K562 (cell line): ENCODE measurements around the gene GNPTAB. TPM values are rescaled to one million over a fixed set of nuclear protein-coding genes. Genes with fewer than 3 reads are reported as not detected.

ENCODE experiments used
- ATAC-seq: fragments of 200-7000 bp; cut with Tn5 transposase; 3 replicates; pipeline ENCODE4 v1.9.1; 2020; ENCODE audit warnings: moderate library complexity
- BruUV-seq: library from RNA; stranded (reverse); fragments of 400-500 nt; replicated peaks from 2 replicates; lab custom pipeline; 2021; lab: Mats Ljungman, UMichigan
- CTCF ChIA-PET: fragments of 300-600 bp; formaldehyde crosslinking; extraction: SDS; loops from one replicate; lab custom pipeline; 2021; ENCODE audit warnings: low intra/inter-chr PET ratio; lab: Yijun Ruan, JAX
- POLR2A ChIA-PET: fragments of 300-600, 350-650 bp; sonication (Branson Sonifier 250); formaldehyde crosslinking; extraction: SDS; loops from one replicate; lab custom pipeline; 2021; ENCODE audit warnings: antibody characterized with exemption, inconsistent platforms; lab: Yijun Ruan, JAX
- DNase-seq, 4 experiments: peaks; one replicate each; pipeline versions ENCODE4 v3.0.0 to v3.0.0-alpha.2; 2011 to 2018; ENCODE audit warnings: low spot score in 3 of 4, mixed read lengths in 3 of 4; ENCODE audit errors: extremely low read depth in 1 of 4
- FAIRE-seq: peaks from 2 replicates; lab custom pipeline; 2011; peaks lifted over from hg19 to GRCh38; lab: Jason Lieb, UNC
- H2AFZ ChIP-seq: 2 replicates; pipeline ENCODE4 v1.6.0; 2011; ENCODE audit warnings: low read depth, low read length, control low read depth, inconsistent platforms
- H3K27ac ChIP-seq: fragments of 200-600 bp; 3 replicates; pipeline ENCODE4 v1.8.0; 2011; ENCODE audit warnings: low read depth, mild to moderate bottlenecking, control low read depth, inconsistent platforms, low read length, moderate library complexity, mixed read lengths; ENCODE audit errors: extremely low read depth
- H3K27me3 ChIP-seq, 2 experiments: fragments of 300-600 bp in 1 of 2; 2 replicates in 1 of 2; 3 replicates in 1 of 2; pipeline versions ENCODE4 v1.6.0 to v1.8.0; 2011; ENCODE audit warnings: inconsistent platforms in 2 of 2, low read length in 2 of 2, mild to moderate bottlenecking in 1 of 2, mixed read lengths in 1 of 2, moderate library complexity in 1 of 2; ENCODE audit not compliant: control insufficient read depth in 2 of 2, insufficient read depth in 2 of 2
- H3K36me3 ChIP-seq: fragments of 300-600 bp; 3 replicates; pipeline ENCODE4 v1.8.0; 2011; ENCODE audit warnings: mild to moderate bottlenecking, low read length, inconsistent platforms; ENCODE audit not compliant: control insufficient read depth, insufficient read depth
- H3K4me1 ChIP-seq, 2 experiments: fragments of 200-600 bp in 1 of 2; replicated peaks in 1 of 2; 2 replicates in 1 of 2; 3 replicates in 1 of 2; pipeline versions ENCODE4 v1.5.1 to v1.8.0; 2011; ENCODE audit warnings: inconsistent platforms in 2 of 2, low read length in 2 of 2, mild to moderate bottlenecking in 1 of 2, mixed read lengths in 1 of 2, moderate library complexity in 1 of 2; ENCODE audit not compliant: control insufficient read depth in 2 of 2, insufficient read depth in 2 of 2
- H3K4me2 ChIP-seq: 2 replicates; pipeline ENCODE4 v1.6.1; 2011; ENCODE audit warnings: low read length, control low read depth, inconsistent platforms, mixed read lengths; ENCODE audit not compliant: insufficient read depth
- H3K4me3 ChIP-seq: fragments of 200-600 bp; sonication (generic), shearing (Covaris generic); 2 replicates; pipeline ENCODE4 v1.5.1; 2016; ENCODE audit warnings: control low read depth, inconsistent platforms
- H3K79me2 ChIP-seq: fragments of 200-600 bp; 3 replicates; pipeline ENCODE4 v1.8.0; 2011; ENCODE audit warnings: low read length, inconsistent platforms; ENCODE audit not compliant: control insufficient read depth, insufficient read depth
- H3K9ac ChIP-seq, 2 experiments: 2 replicates each; pipeline versions ENCODE4 v1.6.0 to v1.6.1; 2011; ENCODE audit warnings: low read depth in 2 of 2, low read length in 2 of 2, control low read depth in 1 of 2, inconsistent platforms in 1 of 2, mild to moderate bottlenecking in 1 of 2, mixed read lengths in 1 of 2; ENCODE audit not compliant: insufficient read depth in 1 of 2
- H3K9me1 ChIP-seq: one replicate; pipeline ENCODE4 v1.6.0; 2011; ENCODE audit warnings: inconsistent platforms, mild to moderate bottlenecking, low read length, moderate library complexity; ENCODE audit not compliant: control insufficient read depth, insufficient read depth
- H3K9me3 ChIP-seq: replicated peaks from 2 replicates; pipeline ENCODE4 v1.5.1; 2011; ENCODE audit warnings: low read depth, low read length, inconsistent platforms; ENCODE audit not compliant: control insufficient read depth, insufficient read depth
- H4K20me1 ChIP-seq: replicated peaks from 2 replicates; pipeline ENCODE4 v1.6.1; 2011; ENCODE audit warnings: low read length, inconsistent platforms, mixed read lengths; ENCODE audit not compliant: control insufficient read depth, insufficient read depth
- BHLHE40 ChIP-seq: IDR thresholded peaks from 2 replicates; pipeline ENCODE4 v1.6.1; 2011; ENCODE audit warnings: low read length, improper control_type of control experiment
- EGR1 ChIP-seq: fragments of 450-650 bp; conservative IDR thresholded peaks from 2 replicates; pipeline ENCODE4 v1.6.1; 2017; ENCODE audit warnings: mild to moderate bottlenecking
- HDAC8 ChIP-seq: fragments of 450-650 bp; IDR thresholded peaks from 2 replicates; pipeline ENCODE4 v1.6.1; 2016; ENCODE audit warnings: mild to moderate bottlenecking, missing genetic modification characterization, moderate library complexity, missing compliant biosample characterization
- KAT7 ChIP-seq: sonication (generic); formaldehyde crosslinking; IDR thresholded peaks from 2 replicates; pipeline ENCODE4 v1.8.0; 2022; ENCODE audit warnings: missing genetic modification reagents, mild to moderate bottlenecking, borderline replicate concordance
- KDM2B ChIP-seq: fragments of 250-450 bp; sonication (Bioruptor Pico); IDR thresholded peaks from 2 replicates; pipeline ENCODE4 v1.8.0; 2021; ENCODE audit warnings: mild to moderate bottlenecking, moderate library complexity
- POLR2AphosphoS5 ChIP-seq: IDR thresholded peaks from 2 replicates; pipeline ENCODE4 v1.6.1; 2011; ENCODE audit warnings: mild to moderate bottlenecking, low read depth, low read length, moderate library complexity; ENCODE audit not compliant: control insufficient read depth, insufficient read depth
- SP2 ChIP-seq: IDR thresholded peaks from 2 replicates; pipeline ENCODE4 v1.6.1; 2011; ENCODE audit warnings: mild to moderate bottlenecking, low read depth, low read length, moderate library complexity; ENCODE audit not compliant: poor library complexity, severe bottlenecking; ENCODE audit errors: extremely low read depth
- YY1 ChIP-seq, 3 experiments: IDR thresholded peaks; 2 replicates each; pipeline ENCODE4 v1.6.1; 2011; ENCODE audit warnings: low read length in 2 of 3, mild to moderate bottlenecking in 2 of 3, moderate library complexity in 2 of 3, borderline replicate concordance in 1 of 3, control low read depth in 1 of 3, low read depth in 1 of 3; ENCODE audit not compliant: insufficient read depth in 3 of 3, insufficient replicate concordance in 2 of 3, control insufficient read depth in 1 of 3, insufficient read length in 1 of 3; ENCODE audit errors: extremely low read depth in 1 of 3
- ZNF311 ChIP-seq: fragments of 250-450 bp; sonication (Bioruptor Pico); IDR thresholded peaks from 2 replicates; pipeline ENCODE4 v1.4.0; 2020; ENCODE audit warnings: mild to moderate bottlenecking, moderate library complexity
- ZNF766 ChIP-seq: fragments of 200-800 bp; sonication (Bioruptor generic); conservative IDR thresholded peaks from 2 replicates; pipeline ENCODE4 v1.6.1; 2016; ENCODE audit warnings: missing genetic modification characterization, missing compliant biosample characterization
- WGBS: fragments of 100-300 bp; shearing (Covaris generic); methylation state at CpG from one replicate; pipeline ENCODE4 v1.1.6; 2016; ENCODE audit warnings: low coverage, mixed read lengths; ENCODE audit not compliant: insufficient coverage; ENCODE audit errors: missing lambda C conversion rate; 5-methylcytosine and 5-hydroxymethylcytosine counted together
- in situ Hi-C: fragments of 300-500 bp; cut with MboI; formaldehyde crosslinking; loops from 4 replicates; pipeline ENCODE4 v1.15.0; 2018; ENCODE audit warnings: inconsistent platforms, mixed read lengths
- intact Hi-C: fragments of 100-400 bp; cut with micrococcal nuclease; formaldehyde crosslinking; loops from 2 replicates; pipeline ENCODE4 v1.14.2; 2022
- polyA plus RNA-seq, 8 experiments: library from polyadenylated mRNA; depleted of rRNA in 4 of 8; stranded (reverse) in 5 of 8; unstranded in 3 of 8; fragments of >200 nt; fragmentation: Nextera tagmentation in 2 of 8; fragmentation: Illumina TruSeq in 1 of 8; extraction: Ambion mirVana in 2 of 8; extraction: Trizol in 1 of 8; gene quantifications; 2 replicates each; pipeline versions ENCODE4 v1.2.1 to v1.2.3, GENCODE V29; 2011 to 2014; ENCODE audit warnings: inconsistent platforms in 1 of 8, missing spikeins in 1 of 8
- total RNA-seq, 7 experiments: library from RNA; depleted of rRNA in 6 of 7; stranded (reverse); fragments of >200 nt in 6 of 7; fragmentation: Illumina TruSeq in 2 of 7; extraction: Trizol in 2 of 7; gene quantifications; 2 replicates each; pipeline versions ENCODE4 v1.2.1 to v1.2.3, GENCODE V29; 2011 to 2021; ENCODE audit warnings: low replicate concordance in 1 of 7
- TF ChIP-seq, protein P1 (sequence below): fragments of 250-450 bp; sonication (Bioruptor Pico); IDR thresholded peaks from 2 replicates; pipeline ENCODE4 v1.5.0; 2021; ENCODE audit warnings: mild to moderate bottlenecking, borderline replicate concordance
- TF ChIP-seq, protein P2 (sequence below): fragments of 200-800 bp; sonication (Bioruptor generic); IDR thresholded peaks from 2 replicates; pipeline ENCODE4 v1.6.1; 2017; ENCODE audit warnings: missing genetic modification characterization, missing compliant biosample characterization
- TF ChIP-seq, protein P3 (sequence below): fragments of 450-650 bp; IDR thresholded peaks from 2 replicates; pipeline ENCODE4 v1.6.1; 2017; ENCODE audit warnings: antibody characterized with exemption, mild to moderate bottlenecking

Gene GNPTAB
- total and polyA plus RNA-seq, 9 of the 15 experiments (the other 6 are each of a cell fraction or from before 2014, with no cell fraction given) = 5.9 to 23.2 (median 19.3) TPM

DNA sequence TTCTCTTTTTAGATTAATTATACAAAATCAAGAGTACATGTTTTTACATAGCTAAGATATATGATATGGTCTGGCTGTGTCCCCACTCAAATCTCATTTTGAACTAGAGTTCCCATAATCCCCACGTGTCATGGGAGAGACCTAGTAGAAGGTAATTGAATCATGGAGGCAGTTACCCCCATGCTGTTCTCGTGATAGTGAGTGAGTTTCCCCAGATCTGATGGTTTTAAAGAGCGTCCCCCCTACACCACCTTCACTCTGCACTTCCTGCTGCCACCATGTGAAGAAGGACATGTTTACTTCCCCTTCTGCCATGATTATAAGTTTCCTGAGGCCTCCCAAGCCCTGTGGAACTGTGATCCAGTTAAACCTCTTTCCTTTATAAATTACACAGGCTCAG, 25.2 kb upstream of the GNPTAB start:
- FAIRE-seq (no peak), ATAC-seq (peak; percentile 34), DNase-seq (peak in 1 of 4 experiments; percentile 46)
- no peaks in the 10 kb centered on the region for H4K20me1 ChIP-seq
- WGBS = 5% methylated on average over 3 of the region's 3 CpGs
- ChIA-PET CTCF (no interaction called here), POLR2A (interaction anchor here (0.6 to 1.6 kb wide), 11 partner anchors 9 to 1777 kb away, joined by 3 to 5 read pairs (median 4); partner anchors contain the start of genes DRAM1 and GNPTAB)
- peaks cover 3% of the 10 kb centered on the region; the same call in 1 of the 2 replicates for H3K9me3 ChIP-seq
- H3K27ac ChIP-seq = peak overlapping the region; percentile 85
- intact Hi-C loops (no loop called here), in situ Hi-C loops (no loop called here)
- H3K4me3 ChIP-seq = no peak overlapping the region
- H3K9ac ChIP-seq = peak overlapping the region in 1 of 2 experiments; percentile 42; a peak in 2 of 4 replicates
- H3K4me1 ChIP-seq = peaks cover 21 to 37% of the 10 kb centered on the region in 2 experiments
- H3K79me2 ChIP-seq = no peaks in the 10 kb centered on the region
- no peaks in the 10 kb centered on the region for H3K9me1 ChIP-seq
- peak overlapping the region; percentile 92 for H2AFZ ChIP-seq
- no TSS peak for BruUV-seq
- peak overlapping the region; percentile 68 for H3K4me2 ChIP-seq
- no peaks in the 10 kb centered on the region for H3K36me3 ChIP-seq
- no peaks in the 10 kb centered on the region; a peak in 1 of 5 replicates for H3K27me3 ChIP-seq
- TF ChIP-seq KAT7 (CRISPR knock-in tag) (0 out of 2 replicates have a peak, but pooled peaks have one; percentile 39), SP2 (no peak), KDM2B (CRISPR knock-in tag) (no peak), POLR2AphosphoS5 (no peak), BHLHE40 (no peak), YY1 (IDR thresholded peaks at IDR 0.05; ENCODE audit: borderline replicate concordance in 1 of 3, control insufficient read depth in 1 of 3, extremely low read depth in 1 of 3, insufficient read depth in 3 of 3, insufficient read length in 1 of 3, insufficient replicate concordance in 2 of 3, low read depth in 1 of 3, low read length in 2 of 3) (peak in 1 of 3 experiments; percentile 54), EGR1 (no peak), ZNF311 (CRISPR knock-in tag) (0 out of 2 replicates have a peak, but pooled peaks have one; percentile 65), HDAC8 (tag) (no peak), ZNF766 (CRISPR knock-in tag) (peak; percentile 91)
- TF ChIP-seq, protein P1, sequence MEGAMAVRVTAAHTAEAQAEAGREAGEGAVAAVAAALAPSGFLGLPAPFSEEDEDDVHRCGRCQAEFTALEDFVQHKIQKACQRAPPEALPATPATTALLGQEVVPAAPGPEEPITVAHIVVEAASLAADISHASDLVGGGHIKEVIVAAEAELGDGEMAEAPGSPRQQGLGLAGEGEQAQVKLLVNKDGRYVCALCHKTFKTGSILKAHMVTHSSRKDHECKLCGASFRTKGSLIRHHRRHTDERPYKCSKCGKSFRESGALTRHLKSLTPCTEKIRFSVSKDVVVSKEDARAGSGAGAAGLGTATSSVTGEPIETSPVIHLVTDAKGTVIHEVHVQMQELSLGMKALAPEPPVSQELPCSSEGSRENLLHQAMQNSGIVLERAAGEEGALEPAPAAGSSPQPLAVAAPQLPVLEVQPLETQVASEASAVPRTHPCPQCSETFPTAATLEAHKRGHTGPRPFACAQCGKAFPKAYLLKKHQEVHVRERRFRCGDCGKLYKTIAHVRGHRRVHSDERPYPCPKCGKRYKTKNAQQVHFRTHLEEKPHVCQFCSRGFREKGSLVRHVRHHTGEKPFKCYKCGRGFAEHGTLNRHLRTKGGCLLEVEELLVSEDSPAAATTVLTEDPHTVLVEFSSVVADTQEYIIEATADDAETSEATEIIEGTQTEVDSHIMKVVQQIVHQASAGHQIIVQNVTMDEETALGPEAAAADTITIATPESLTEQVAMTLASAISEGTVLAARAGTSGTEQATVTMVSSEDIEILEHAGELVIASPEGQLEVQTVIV (CRISPR knock-in tag) = no peak
- TF ChIP-seq, protein P2, sequence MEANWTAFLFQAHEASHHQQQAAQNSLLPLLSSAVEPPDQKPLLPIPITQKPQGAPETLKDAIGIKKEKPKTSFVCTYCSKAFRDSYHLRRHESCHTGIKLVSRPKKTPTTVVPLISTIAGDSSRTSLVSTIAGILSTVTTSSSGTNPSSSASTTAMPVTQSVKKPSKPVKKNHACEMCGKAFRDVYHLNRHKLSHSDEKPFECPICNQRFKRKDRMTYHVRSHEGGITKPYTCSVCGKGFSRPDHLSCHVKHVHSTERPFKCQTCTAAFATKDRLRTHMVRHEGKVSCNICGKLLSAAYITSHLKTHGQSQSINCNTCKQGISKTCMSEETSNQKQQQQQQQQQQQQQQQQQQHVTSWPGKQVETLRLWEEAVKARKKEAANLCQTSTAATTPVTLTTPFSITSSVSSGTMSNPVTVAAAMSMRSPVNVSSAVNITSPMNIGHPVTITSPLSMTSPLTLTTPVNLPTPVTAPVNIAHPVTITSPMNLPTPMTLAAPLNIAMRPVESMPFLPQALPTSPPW (CRISPR knock-in tag) = peak; percentile 35
- TF ChIP-seq, protein P3, sequence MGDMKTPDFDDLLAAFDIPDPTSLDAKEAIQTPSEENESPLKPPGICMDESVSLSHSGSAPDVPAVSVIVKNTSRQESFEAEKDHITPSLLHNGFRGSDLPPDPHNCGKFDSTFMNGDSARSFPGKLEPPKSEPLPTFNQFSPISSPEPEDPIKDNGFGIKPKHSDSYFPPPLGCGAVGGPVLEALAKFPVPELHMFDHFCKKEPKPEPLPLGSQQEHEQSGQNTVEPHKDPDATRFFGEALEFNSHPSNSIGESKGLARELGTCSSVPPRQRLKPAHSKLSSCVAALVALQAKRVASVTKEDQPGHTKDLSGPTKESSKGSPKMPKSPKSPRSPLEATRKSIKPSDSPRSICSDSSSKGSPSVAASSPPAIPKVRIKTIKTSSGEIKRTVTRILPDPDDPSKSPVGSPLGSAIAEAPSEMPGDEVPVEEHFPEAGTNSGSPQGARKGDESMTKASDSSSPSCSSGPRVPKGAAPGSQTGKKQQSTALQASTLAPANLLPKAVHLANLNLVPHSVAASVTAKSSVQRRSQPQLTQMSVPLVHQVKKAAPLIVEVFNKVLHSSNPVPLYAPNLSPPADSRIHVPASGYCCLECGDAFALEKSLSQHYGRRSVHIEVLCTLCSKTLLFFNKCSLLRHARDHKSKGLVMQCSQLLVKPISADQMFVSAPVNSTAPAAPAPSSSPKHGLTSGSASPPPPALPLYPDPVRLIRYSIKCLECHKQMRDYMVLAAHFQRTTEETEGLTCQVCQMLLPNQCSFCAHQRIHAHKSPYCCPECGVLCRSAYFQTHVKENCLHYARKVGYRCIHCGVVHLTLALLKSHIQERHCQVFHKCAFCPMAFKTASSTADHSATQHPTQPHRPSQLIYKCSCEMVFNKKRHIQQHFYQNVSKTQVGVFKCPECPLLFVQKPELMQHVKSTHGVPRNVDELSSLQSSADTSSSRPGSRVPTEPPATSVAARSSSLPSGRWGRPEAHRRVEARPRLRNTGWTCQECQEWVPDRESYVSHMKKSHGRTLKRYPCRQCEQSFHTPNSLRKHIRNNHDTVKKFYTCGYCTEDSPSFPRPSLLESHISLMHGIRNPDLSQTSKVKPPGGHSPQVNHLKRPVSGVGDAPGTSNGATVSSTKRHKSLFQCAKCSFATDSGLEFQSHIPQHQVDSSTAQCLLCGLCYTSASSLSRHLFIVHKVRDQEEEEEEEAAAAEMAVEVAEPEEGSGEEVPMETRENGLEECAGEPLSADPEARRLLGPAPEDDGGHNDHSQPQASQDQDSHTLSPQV = peak; percentile 74
